A673 (cell line): ENCODE data around the gene EML1. TPM values are rescaled to one million over a fixed set of nuclear protein-coding genes. Genes with fewer than 3 reads are reported as not detected.
A peak's percentile ranks its signal among the peaks of the same experiment; 100 is the strongest.

Experiments
- BruUV-seq: library from RNA; stranded (reverse); fragments of 400-500 nt; replicated peaks from 2 replicates; lab custom pipeline; 2021; lab: Mats Ljungman, UMichigan
- CTCF ChIA-PET: fragments of 300-600 bp; sonication (Branson Sonifier 250); formaldehyde crosslinking; loops from one replicate; lab custom pipeline; 2022; ENCODE audit warnings: antibody characterized with exemption; lab: Charles Lee
- POLR2A ChIA-PET: fragments of 300-600 bp; sonication (Branson Sonifier 250); formaldehyde crosslinking; loops from one replicate; lab custom pipeline; 2022; ENCODE audit warnings: antibody characterized with exemption; ENCODE audit not compliant: low non-redundant PET; lab: Charles Lee
- DNase-seq: peaks from one replicate; pipeline ENCODE4 v3.0.0-alpha.2; 2015; ENCODE audit warnings: low spot score
- H3K27ac ChIP-seq: fragments of 200-600 bp; sonication (generic); 2 replicates; pipeline ENCODE4 v1.5.1; 2016; ENCODE audit warnings: mixed run types, low read depth, mild to moderate bottlenecking, mixed read lengths, antibody characterized with exemption, low read length; ENCODE audit not compliant: poor library complexity, severe bottlenecking
- H3K27me3 ChIP-seq: fragments of 200-600 bp; sonication (generic); replicated peaks from 2 replicates; pipeline ENCODE4 v1.6.1; 2017; ENCODE audit warnings: mixed run types, low read depth, mild to moderate bottlenecking, mixed read lengths, antibody characterized with exemption, low read length; ENCODE audit not compliant: insufficient read depth, poor library complexity
- H3K36me3 ChIP-seq: fragments of 200-600 bp; sonication (generic); 2 replicates; pipeline ENCODE4 v1.6.1; 2016; ENCODE audit warnings: mixed run types, mild to moderate bottlenecking, mixed read lengths, antibody characterized with exemption, low read length; ENCODE audit not compliant: insufficient read depth, poor library complexity, severe bottlenecking
- H3K4me1 ChIP-seq: fragments of 200-600 bp; sonication (generic); 2 replicates; pipeline ENCODE4 v1.6.1; 2017; ENCODE audit warnings: mixed run types, mild to moderate bottlenecking, mixed read lengths, antibody characterized with exemption, low read length; ENCODE audit not compliant: insufficient read depth, poor library complexity, severe bottlenecking
- H3K4me3 ChIP-seq: fragments of 200-600 bp; sonication (generic); 2 replicates; pipeline ENCODE4 v1.5.1; 2016; ENCODE audit warnings: low read depth, mixed run types, mild to moderate bottlenecking, mixed read lengths, low read length; ENCODE audit not compliant: poor library complexity, severe bottlenecking
- H3K9me3 ChIP-seq: fragments of 200-600 bp; sonication (generic); 2 replicates; pipeline ENCODE4 v1.6.1; 2016; ENCODE audit warnings: mixed run types, low read depth, mild to moderate bottlenecking, mixed read lengths, antibody characterized with exemption, low read length; ENCODE audit not compliant: poor library complexity, severe bottlenecking
- EZH2 ChIP-seq: fragments of 200-600 bp; sonication (generic); IDR thresholded peaks from 2 replicates; pipeline ENCODE4 v1.6.1; 2017; ENCODE audit warnings: borderline replicate concordance, low read depth, mild to moderate bottlenecking, mixed read lengths, antibody characterized with exemption, low read length; ENCODE audit not compliant: poor library complexity, severe bottlenecking
- intact Hi-C: fragments of 100-400 bp; cut with micrococcal nuclease; formaldehyde crosslinking; loops from one replicate; pipeline ENCODE4 v1.10.0; 2022; ENCODE audit not compliant: unreplicated experiment
- total RNA-seq: library from RNA; stranded (reverse); gene quantifications from 2 replicates; pipeline ENCODE4 v1.2.3, GENCODE V29; 2021
- TF ChIP-seq, protein P1 (sequence below): fragments of 300-800, 200-600 bp; sonication (generic); conservative IDR thresholded peaks from 2 replicates; pipeline ENCODE4 v1.5.1; 2017; ENCODE audit warnings: low read depth, mild to moderate bottlenecking, antibody characterized with exemption, low read length, moderate library complexity, mixed read lengths

The EML1 gene
- total RNA-seq, 1 experiment from 2014 or later, result 34.1 TPM

DNA sequence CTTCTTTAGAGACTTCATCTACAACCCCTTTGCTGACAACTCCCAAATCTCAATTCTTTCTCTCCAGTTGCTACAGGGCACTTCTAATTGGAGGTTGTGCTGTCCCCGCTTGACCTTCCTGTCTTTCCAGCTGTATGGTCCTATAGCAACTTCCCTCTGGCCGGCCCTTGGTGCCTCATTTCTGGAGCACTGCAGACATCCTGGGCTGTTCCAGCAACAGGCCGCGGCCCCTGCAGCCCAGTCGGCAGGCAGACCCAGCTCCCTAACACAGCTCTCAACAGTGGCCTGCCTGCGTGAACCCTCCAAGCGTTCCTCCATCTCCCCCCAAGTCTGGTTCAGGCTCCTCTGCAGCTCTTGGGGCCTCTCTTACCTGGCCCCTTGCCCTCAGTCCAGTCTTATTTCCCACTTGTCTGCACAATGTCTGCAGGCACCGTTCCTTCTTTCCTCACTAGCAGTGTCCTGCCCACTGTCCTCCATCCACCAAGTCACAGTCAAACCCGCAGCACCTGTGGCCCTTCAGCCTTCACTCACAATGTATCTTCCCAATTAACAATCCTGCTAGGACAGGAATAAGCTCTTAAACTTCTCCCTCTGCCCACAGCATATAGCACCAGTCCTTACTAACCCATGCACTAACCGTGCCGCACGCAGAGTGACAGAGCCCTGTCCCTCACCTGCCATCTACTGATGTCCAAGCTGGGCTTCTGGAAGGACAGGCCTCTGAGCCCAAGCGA, 1.6 kb upstream of the EML1 start:
- Histone ChIP-seq H3K27ac (no peak overlapping the region), H3K36me3 (no peaks in the 10 kb centered on the region), H3K9me3 (no peaks in the 10 kb centered on the region), H3K4me3 (no peak overlapping the region), H3K27me3 (no peaks in the 10 kb centered on the region), H3K4me1 (peaks cover 29% of the 10 kb centered on the region)
- intact Hi-C loops, result loop anchor here (5.0 kb wide), 1 partner anchor 91 kb away; no protein-coding TSS in a partner anchor
- DNase-seq, result no peak
- POLR2A ChIA-PET, result interaction anchor here (0.6 kb wide), 1 partner anchor 108 kb away, joined by 4 read pairs; no protein-coding TSS in a partner anchor
- TF ChIP-seq, protein P1, sequence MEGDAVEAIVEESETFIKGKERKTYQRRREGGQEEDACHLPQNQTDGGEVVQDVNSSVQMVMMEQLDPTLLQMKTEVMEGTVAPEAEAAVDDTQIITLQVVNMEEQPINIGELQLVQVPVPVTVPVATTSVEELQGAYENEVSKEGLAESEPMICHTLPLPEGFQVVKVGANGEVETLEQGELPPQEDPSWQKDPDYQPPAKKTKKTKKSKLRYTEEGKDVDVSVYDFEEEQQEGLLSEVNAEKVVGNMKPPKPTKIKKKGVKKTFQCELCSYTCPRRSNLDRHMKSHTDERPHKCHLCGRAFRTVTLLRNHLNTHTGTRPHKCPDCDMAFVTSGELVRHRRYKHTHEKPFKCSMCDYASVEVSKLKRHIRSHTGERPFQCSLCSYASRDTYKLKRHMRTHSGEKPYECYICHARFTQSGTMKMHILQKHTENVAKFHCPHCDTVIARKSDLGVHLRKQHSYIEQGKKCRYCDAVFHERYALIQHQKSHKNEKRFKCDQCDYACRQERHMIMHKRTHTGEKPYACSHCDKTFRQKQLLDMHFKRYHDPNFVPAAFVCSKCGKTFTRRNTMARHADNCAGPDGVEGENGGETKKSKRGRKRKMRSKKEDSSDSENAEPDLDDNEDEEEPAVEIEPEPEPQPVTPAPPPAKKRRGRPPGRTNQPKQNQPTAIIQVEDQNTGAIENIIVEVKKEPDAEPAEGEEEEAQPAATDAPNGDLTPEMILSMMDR, result no peak
- no peak for TF ChIP-seq EZH2
- BruUV-seq, result no TSS peak
- CTCF ChIA-PET, result no interaction called here

DNA sequence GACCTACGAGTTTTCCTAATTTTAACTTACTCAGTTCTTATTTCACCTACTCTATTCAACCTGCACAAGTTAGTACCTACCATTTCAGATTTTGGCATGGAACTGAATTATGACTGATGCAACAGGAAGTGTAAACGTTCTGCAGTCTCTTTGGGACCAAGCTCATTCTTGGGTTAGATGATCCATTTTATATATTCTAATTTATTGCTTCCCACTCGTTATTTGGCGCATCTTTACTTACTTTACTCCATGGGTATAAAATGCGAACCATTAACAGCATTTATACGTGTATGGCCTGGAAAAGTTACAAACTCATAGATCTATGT, 1.0 kb upstream of the EML1 start:
- intact Hi-C loops, result loop anchor here (5.0 kb wide), 1 partner anchor 90 kb away; no protein-coding TSS in a partner anchor
- no peaks in the 10 kb centered on the region for H3K36me3 ChIP-seq
- peaks cover 2% of the 10 kb centered on the region for H3K9me3 ChIP-seq
- H3K4me3 ChIP-seq, result peak overlapping the region; percentile 59
- CTCF ChIA-PET, result no interaction called here
- H3K4me1 ChIP-seq, result peaks cover 29% of the 10 kb centered on the region
- DNase-seq, result no peak
- POLR2A ChIA-PET, result interaction anchor here (0.6 kb wide), 1 partner anchor 108 kb away, joined by 4 read pairs; no protein-coding TSS in a partner anchor
- peak overlapping the region; percentile 56 for H3K27ac ChIP-seq
- no TSS peak for BruUV-seq
- no peaks in the 10 kb centered on the region for H3K27me3 ChIP-seq
- TF ChIP-seq EZH2, result no peak
- TF ChIP-seq, protein P1, result no peak

DNA sequence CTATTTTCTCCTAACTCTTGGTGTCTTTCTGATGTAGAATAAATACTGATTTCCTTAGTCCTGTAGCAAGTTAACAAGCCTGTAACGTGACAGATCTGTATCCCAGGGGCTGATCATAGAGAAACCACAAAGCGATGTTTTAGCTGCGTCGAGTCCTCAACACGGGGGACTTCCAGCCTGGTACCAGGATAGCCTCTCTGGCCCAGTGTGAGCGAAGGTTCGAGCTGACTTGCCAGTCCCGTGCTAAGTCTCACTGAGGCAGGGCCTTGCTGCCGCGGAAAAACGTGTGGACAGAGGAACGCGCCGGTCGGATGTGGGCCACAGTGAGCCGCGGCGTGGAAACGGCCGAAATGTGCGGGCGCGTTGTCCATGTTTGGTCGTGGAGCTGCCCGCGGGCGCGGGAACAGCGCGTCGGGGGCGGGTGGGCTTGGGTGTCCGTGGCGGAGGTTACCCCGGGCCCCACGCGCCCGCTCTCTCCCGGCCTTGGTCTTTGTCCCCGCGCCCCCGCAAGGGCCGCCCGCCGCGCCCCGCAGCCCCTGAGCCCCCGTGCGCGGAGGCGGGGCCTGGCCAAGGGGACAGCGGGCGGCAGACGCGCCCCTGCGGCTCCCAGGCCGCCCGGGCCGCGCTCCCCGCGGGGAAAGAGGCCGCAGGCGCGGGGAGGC, 531 bp upstream of the EML1 start:
- H3K27ac ChIP-seq, result peak overlapping the region; percentile 56
- TF ChIP-seq, protein P1, result no peak
- no peak for TF ChIP-seq EZH2
- peaks cover 29% of the 10 kb centered on the region for H3K4me1 ChIP-seq
- H3K36me3 ChIP-seq, result no peaks in the 10 kb centered on the region
- H3K9me3 ChIP-seq, result peaks cover 5% of the 10 kb centered on the region
- peak; percentile 23 for DNase-seq
- intact Hi-C loops, result loop anchor here (5.0 kb wide), 1 partner anchor 90 kb away; no protein-coding TSS in a partner anchor
- ChIA-PET POLR2A (no interaction called here), CTCF (no interaction called here)
- peak overlapping the region; percentile 59 for H3K4me3 ChIP-seq
- no TSS peak for BruUV-seq
- no peaks in the 10 kb centered on the region for H3K27me3 ChIP-seq
